SK-N-SH (cell line): Measurements from ENCODE around the gene PPP6R2. TPM values are rescaled to one million over a fixed set of nuclear protein-coding genes. Genes with fewer than 3 reads are reported as not detected.
"Not testable (repeated sequence)": the region's sequence is repeated elsewhere in the genome, so short reads cannot be mapped to it uniquely, and the experiment has no call there.

Experiments
- CTCF ChIA-PET: fragments of 300-600, 350-600 bp; formaldehyde crosslinking; extraction: SDS; loops from one replicate; lab custom pipeline; 2021; lab: Yijun Ruan, JAX
- POLR2A ChIA-PET: fragments of 350-600 bp; sonication (Branson Sonifier 250); formaldehyde crosslinking; extraction: SDS; loops from one replicate; lab custom pipeline; 2020; ENCODE audit warnings: antibody characterized with exemption, inconsistent platforms; lab: Yijun Ruan, JAX
- DNase-seq: peaks from one replicate; pipeline ENCODE4 v3.0.0; 2012
- H2AFZ ChIP-seq: fragments of 200-600 bp; sonication (generic); 2 replicates; pipeline ENCODE4 v1.8.1; 2016; ENCODE audit warnings: antibody characterized with exemption, mild to moderate bottlenecking, low read depth
- H3F3A ChIP-seq: fragments of 200-600 bp; sonication (generic); replicated peaks from 2 replicates; pipeline ENCODE3; 2016; ENCODE audit warnings: antibody characterized with exemption, mild to moderate bottlenecking; ENCODE audit not compliant: insufficient read depth
- H3K27ac ChIP-seq, 2 experiments: fragments of 200-500 bp in 1 of 2; fragments of 200-600 bp in 1 of 2; sonication (Bioruptor generic) in 1 of 2; sonication (generic), shearing (Covaris generic) in 1 of 2; 2 replicates each; pipeline versions ENCODE4 v1.5.1 to v1.6.1; 2014 to 2016; ENCODE audit warnings: low read depth in 2 of 2, inconsistent platforms in 1 of 2, low read length in 1 of 2, mild to moderate bottlenecking in 1 of 2, mixed read lengths in 1 of 2
- H3K27me3 ChIP-seq: fragments of 200-600 bp; sonication (generic), shearing (Covaris generic); 2 replicates; pipeline ENCODE4 v1.6.1; 2016; ENCODE audit warnings: mixed run types; ENCODE audit not compliant: insufficient read depth
- H3K36me3 ChIP-seq, 2 experiments: fragments of 200-500 bp in 1 of 2; fragments of 200-600 bp in 1 of 2; sonication (Bioruptor generic) in 1 of 2; sonication (generic) in 1 of 2; replicated peaks in 1 of 2; 2 replicates each; pipeline versions ENCODE3 to v1.5.1; 2014 to 2016; ENCODE audit warnings: low read length in 1 of 2, mild to moderate bottlenecking in 1 of 2; ENCODE audit not compliant: insufficient read depth in 2 of 2, control insufficient read depth in 1 of 2
- H3K4me1 ChIP-seq, 2 experiments: fragments of 200-500 bp in 1 of 2; fragments of 200-600 bp in 1 of 2; sonication (Bioruptor generic) in 1 of 2; sonication (generic), shearing (Covaris generic) in 1 of 2; 2 replicates each; pipeline versions ENCODE4 v1.5.1 to v1.6.1; 2014 to 2016; ENCODE audit warnings: low read depth in 1 of 2, low read length in 1 of 2, mixed run types in 1 of 2; ENCODE audit not compliant: insufficient read depth in 2 of 2, control insufficient read depth in 1 of 2
- H3K4me2 ChIP-seq: fragments of 200-600 bp; sonication (generic), shearing (Covaris generic); 2 replicates; pipeline ENCODE4 v1.6.1; 2017; ENCODE audit warnings: mixed run types
- H3K4me3 ChIP-seq, 2 experiments: fragments of 200-500 bp in 1 of 2; fragments of 200-600 bp in 1 of 2; sonication (Bioruptor generic) in 1 of 2; sonication (generic), shearing (Covaris generic) in 1 of 2; 2 replicates each; pipeline versions ENCODE4 v1.5.1 to v1.8.1; 2014 to 2016; ENCODE audit warnings: low read depth in 2 of 2, inconsistent platforms in 1 of 2, low read length in 1 of 2, mild to moderate bottlenecking in 1 of 2, mixed read lengths in 1 of 2, moderate library complexity in 1 of 2
- H3K79me2 ChIP-seq: fragments of 200-600 bp; sonication (generic); 2 replicates; pipeline ENCODE4 v1.8.1; 2017; ENCODE audit warnings: mild to moderate bottlenecking; ENCODE audit not compliant: insufficient read depth
- H3K9ac ChIP-seq: fragments of 200-600 bp; sonication (generic); 2 replicates; pipeline ENCODE4 v1.6.1; 2017; ENCODE audit warnings: mixed run types
- H3K9me2 ChIP-seq: fragments of 200-600 bp; sonication (generic); 2 replicates; pipeline ENCODE4 v1.6.1; 2017; ENCODE audit warnings: mixed run types
- H3K9me3 ChIP-seq: fragments of 200-600 bp; sonication (generic); 2 replicates; pipeline ENCODE4 v1.6.1; 2017; ENCODE audit warnings: mixed run types, mild to moderate bottlenecking, moderate library complexity
- H4K20me1 ChIP-seq: fragments of 200-600 bp; sonication (generic); 2 replicates; pipeline ENCODE4 v1.6.1; 2017; ENCODE audit warnings: mild to moderate bottlenecking, mixed run types; ENCODE audit not compliant: insufficient read depth
- EZH2phosphoT487 ChIP-seq: fragments of 200-600 bp; sonication (generic); IDR thresholded peaks from 2 replicates; pipeline ENCODE4 v1.6.1; 2017; ENCODE audit warnings: low read depth, mixed run types, mild to moderate bottlenecking, antibody characterized with exemption, moderate library complexity, borderline replicate concordance
- FOSL2 ChIP-seq: IDR thresholded peaks from 2 replicates; pipeline ENCODE4 v1.4.0; 2012; ENCODE audit warnings: low read depth, mild to moderate bottlenecking, moderate library complexity, borderline replicate concordance
- FOXM1 ChIP-seq: IDR thresholded peaks from 2 replicates; pipeline ENCODE4 v1.4.0; 2012; ENCODE audit warnings: low read depth, mild to moderate bottlenecking
- GATA2 ChIP-seq: sonication (generic); formaldehyde crosslinking; IDR thresholded peaks from 2 replicates; pipeline ENCODE4 v1.5.0; 2020; ENCODE audit warnings: mild to moderate bottlenecking, missing genetic modification reagents
- IRF3 ChIP-seq: fragments of 150-350 bp; IDR thresholded peaks from 2 replicates; pipeline ENCODE4 v1.6.1; 2016; ENCODE audit warnings: mild to moderate bottlenecking, low read depth, low read length
- JUND ChIP-seq: IDR thresholded peaks from 2 replicates; pipeline ENCODE4 v1.4.0; 2012
- MEF2A ChIP-seq: IDR thresholded peaks from 2 replicates; pipeline ENCODE4 v1.4.0; 2012; ENCODE audit warnings: low read depth, borderline replicate concordance
- NFIC ChIP-seq: IDR thresholded peaks from 2 replicates; pipeline ENCODE4 v1.4.0; 2012; ENCODE audit warnings: borderline replicate concordance
- POLR2AphosphoS5 ChIP-seq: IDR thresholded peaks from 2 replicates; pipeline ENCODE4 v1.6.1; 2012; ENCODE audit warnings: low read depth, low read length
- RCOR1 ChIP-seq: fragments of 150-350 bp; IDR thresholded peaks from 2 replicates; pipeline ENCODE4 v1.6.1; 2017; ENCODE audit warnings: antibody characterized with exemption, low read length
- RXRA ChIP-seq: IDR thresholded peaks from 2 replicates; pipeline ENCODE4 v1.4.0; 2012; ENCODE audit warnings: low read depth, mild to moderate bottlenecking, borderline replicate concordance
- TAF1 ChIP-seq: IDR thresholded peaks from 2 replicates; pipeline ENCODE4 v1.6.1; 2012; ENCODE audit warnings: low read depth, mild to moderate bottlenecking, low read length, moderate library complexity, borderline replicate concordance
- TCF12 ChIP-seq: IDR thresholded peaks from 2 replicates; pipeline ENCODE4 v1.4.0; 2012
- USF2 ChIP-seq: fragments of 150-350 bp; IDR thresholded peaks from 2 replicates; pipeline ENCODE4 v1.6.1; 2017; ENCODE audit warnings: antibody characterized with exemption, low read length, low read depth, borderline replicate concordance
- YY1 ChIP-seq: IDR thresholded peaks from 2 replicates; pipeline ENCODE4 v1.4.0; 2012; ENCODE audit warnings: low read depth, mild to moderate bottlenecking
- ZBTB33 ChIP-seq: IDR thresholded peaks from 2 replicates; pipeline ENCODE4 v1.4.0; 2012; ENCODE audit warnings: low read depth, borderline replicate concordance
- WGBS: methylation state at CpG from one replicate; pipeline ENCODE4 v1.1.6; 2017; ENCODE audit warnings: low lambda C conversion rate; 5-methylcytosine and 5-hydroxymethylcytosine counted together
- polyA plus RNA-seq, 3 experiments: library from polyadenylated mRNA; depleted of rRNA; stranded (reverse); fragments of >200 nt; gene quantifications; 2 replicates each; pipeline ENCODE4 v1.2.3, GENCODE V29; 2012

The PPP6R2 gene
- polyA plus RNA-seq, 1 of the 3 experiments (the other 2 are of a cell fraction) = 45.7 TPM

- no peak for TF ChIP-seq ZBTB33
- TF ChIP-seq TAF1 = no peak
- TF ChIP-seq RXRA = no peak
- TF ChIP-seq RCOR1 = no peak
- TF ChIP-seq EZH2phosphoT487 = no peak
These were observed 15.5 kb upstream of the PPP6R2 start (continued) for GRCh38 chr22:50327711-50328019.

- Histone ChIP-seq H3K9ac (no peak overlapping the region), H3F3A (peaks cover 22% of the 10 kb centered on the region), H3K36me3 (no peaks in the 10 kb centered on the region), H2AFZ (no peak overlapping the region), H3K4me1 (peaks cover 6 to 12% of the 10 kb centered on the region in 2 experiments; a peak in 2 of 4 replicates), H3K79me2 (peaks cover 12% of the 10 kb centered on the region), H3K4me2 (no peak overlapping the region), H3K4me3 (no peak overlapping the region), H3K9me3 (no peaks in the 10 kb centered on the region)
- POLR2A ChIA-PET = interaction anchor here (2.1 kb wide), 1 partner anchor 13 kb away, joined by 5 read pairs; no protein-coding TSS in a partner anchor
- no peak for DNase-seq
- CTCF ChIA-PET = interaction anchor here (1.0 to 8.0 kb wide), 4 partner anchors 10 to 68 kb away, joined by 3 to 101 read pairs (median 44); partner anchors contain the start of gene MAPK12
- TF ChIP-seq RCOR1 (no peak), FOXM1 (no peak), MEF2A (no peak), IRF3 (no peak), NFIC (no peak), YY1 (no peak), POLR2AphosphoS5 (no peak), FOSL2 (no peak), JUND (no peak), TCF12 (no peak), GATA2 (CRISPR knock-in tag) (no peak), EZH2phosphoT487 (no peak), USF2 (no peak), TAF1 (no peak)
- TF ChIP-seq, all 33 proteins: peak for 0
- WGBS = 85% methylated on average over 6 of the region's 6 CpGs
- Histone ChIP-seq H3K27ac (no peak overlapping the region), H3K27me3 (no peaks in the 10 kb centered on the region), H4K20me1 (no peaks in the 10 kb centered on the region), H3K9me2 (no peaks in the 10 kb centered on the region)
These were observed 13.9 kb upstream of the PPP6R2 start for GRCh38 chr22:50329236-50329635.

- H3K4me1 ChIP-seq, H3K27ac ChIP-seq, H3K4me2 ChIP-seq, H3K9me3 ChIP-seq, H3K9ac ChIP-seq, H2AFZ ChIP-seq, H3K79me2 ChIP-seq, DNase-seq, H3K36me3 ChIP-seq, H3K9me2 ChIP-seq, H3K27me3 ChIP-seq, H4K20me1 ChIP-seq, POLR2A ChIA-PET, H3K4me3 ChIP-seq: not testable (repeated sequence)
- peaks cover 18% of the 10 kb centered on the region for H3F3A ChIP-seq
- WGBS = 91% methylated on average over 5 of the region's 5 CpGs
- CTCF ChIA-PET = interaction anchor here (0.9 kb wide), 2 partner anchors 8 to 83 kb away, joined by 3 read pairs; no protein-coding TSS in a partner anchor
These were observed 8.7 kb upstream of the PPP6R2 start for GRCh38 chr22:50334433-50334832.
